ES-I3 (cell line): ENCODE results near the gene PPP1R13L.

ENCODE experiments used
- H3K36me3 ChIP-seq: 2 replicates; pipeline ENCODE4 v1.6.1; 2013; ENCODE audit warnings: mild to moderate bottlenecking, low read length, control low read depth, moderate library complexity; ENCODE audit not compliant: insufficient read depth
- H3K4me1 ChIP-seq: 2 replicates; pipeline ENCODE4 v1.6.1; 2013; ENCODE audit warnings: mild to moderate bottlenecking, control low read depth, low read length; ENCODE audit not compliant: insufficient read depth
- H3K9ac ChIP-seq: 2 replicates; pipeline ENCODE4 v1.6.1; 2013; ENCODE audit warnings: low read depth, mild to moderate bottlenecking, low read length, moderate library complexity
- H3K9me3 ChIP-seq: 2 replicates; pipeline ENCODE4 v1.6.1; 2013; ENCODE audit warnings: mild to moderate bottlenecking, low read length, moderate library complexity; ENCODE audit not compliant: control insufficient read depth, insufficient read depth

The PPP1R13L gene

GRCh38 chr19:45406226-45407090 is 1.6 kb upstream of the PPP1R13L start, which contains the start of gene POLR1G:
Gene POLR1G (plus strand): TSS chr19:45406644. CDS start chr19:45406697, 53 bp downstream.
- H3K36me3 ChIP-seq = peaks cover 3% of the 10 kb centered on the region; the same call in 1 of the 2 replicates
- peak within 1 kb of the TSS; percentile 98 for H3K9ac ChIP-seq
- H3K4me1 ChIP-seq = peaks cover 14% of the 10 kb centered on the region
- no peaks in the 10 kb centered on the region for H3K9me3 ChIP-seq

GRCh38 chr19:45405435-45406225 is 761 bp upstream of the PPP1R13L start:
- H3K36me3 ChIP-seq = peaks cover 3% of the 10 kb centered on the region; the same call in 1 of the 2 replicates
- H3K9ac ChIP-seq = peak overlapping the region; percentile 98
- H3K4me1 ChIP-seq = peaks cover 14% of the 10 kb centered on the region
- no peaks in the 10 kb centered on the region for H3K9me3 ChIP-seq

GRCh38 chr19:45403781-45404556 is 900 bp downstream of the PPP1R13L start:
- Histone ChIP-seq H3K9me3 (no peaks in the 10 kb centered on the region), H3K36me3 (peaks cover 2% of the 10 kb centered on the region; the same call in 1 of the 2 replicates), H3K4me1 (peaks cover 14% of the 10 kb centered on the region), H3K9ac (peak overlapping the region; percentile 98)

GRCh38 chr19:45403272-45403671 is 1.6 kb downstream of the PPP1R13L start:
- Histone ChIP-seq H3K9me3 (no peaks in the 10 kb centered on the region), H3K4me1 (peaks cover 14% of the 10 kb centered on the region), H3K9ac (peak overlapping the region; percentile 98; the same call in 1 of the 2 replicates), H3K36me3 (no peaks in the 10 kb centered on the region)

- Histone ChIP-seq H3K4me1 (peaks cover 18% of the 10 kb centered on the region), H3K9me3 (no peaks in the 10 kb centered on the region), H3K36me3 (no peaks in the 10 kb centered on the region), H3K9ac (peak overlapping the region; percentile 26; the same call in 1 of the 2 replicates)
Observed at GRCh38 chr19:45402298-45403061, 2.4 kb downstream of the PPP1R13L start.

GRCh38 chr19:45401815-45402214 is 3.1 kb downstream of the PPP1R13L start:
- H3K36me3 ChIP-seq = no peaks in the 10 kb centered on the region
- H3K4me1 ChIP-seq = peaks cover 18% of the 10 kb centered on the region
- no peaks in the 10 kb centered on the region for H3K9me3 ChIP-seq
- H3K9ac ChIP-seq = peak overlapping the region; percentile 26; the same call in 1 of the 2 replicates

- H3K36me3 ChIP-seq = no peaks in the 10 kb centered on the region
- no peaks in the 10 kb centered on the region for H3K9me3 ChIP-seq
- H3K4me1 ChIP-seq = peaks cover 18% of the 10 kb centered on the region
- H3K9ac ChIP-seq = no peak overlapping the region
Observed at GRCh38 chr19:45400192-45400591, 4.7 kb downstream of the PPP1R13L start.

- Histone ChIP-seq H3K9ac (peak overlapping the region; percentile 34; the same call in 1 of the 2 replicates), H3K4me1 (peaks cover 4% of the 10 kb centered on the region; the same call in 1 of the 2 replicates), H3K36me3 (no peaks in the 10 kb centered on the region; the same call in 1 of the 2 replicates), H3K9me3 (no peaks in the 10 kb centered on the region)
Observed at GRCh38 chr19:45395821-45396617, 8.8 kb downstream of the PPP1R13L start.

GRCh38 chr19:45391871-45392665 is 12.8 kb downstream of the PPP1R13L start:
- H3K36me3 ChIP-seq = no peaks in the 10 kb centered on the region; the same call in 1 of the 2 replicates
- no peaks in the 10 kb centered on the region; the same call in 1 of the 2 replicates for H3K4me1 ChIP-seq
- H3K9ac ChIP-seq = no peak overlapping the region
- no peaks in the 10 kb centered on the region for H3K9me3 ChIP-seq

- Histone ChIP-seq H3K9ac (no peak overlapping the region), H3K4me1 (no peaks in the 10 kb centered on the region; the same call in 1 of the 2 replicates), H3K9me3 (no peaks in the 10 kb centered on the region), H3K36me3 (no peaks in the 10 kb centered on the region; the same call in 1 of the 2 replicates)
Observed at GRCh38 chr19:45391346-45391745, 13.5 kb downstream of the PPP1R13L start.

GRCh38 chr19:45385392-45386221 is 19.3 kb downstream of the PPP1R13L start:
- Histone ChIP-seq H3K9ac (peak overlapping the region; percentile 43; the same call in 1 of the 2 replicates), H3K36me3 (no peaks in the 10 kb centered on the region), H3K9me3 (no peaks in the 10 kb centered on the region), H3K4me1 (no peaks in the 10 kb centered on the region)
